ENCODE data around the gene FAM163B.

The FAM163B gene

GRCh38 chr9:133531293-133531692, 77.9 kb downstream of the FAM163B start:
- Histone ChIP-seq H3K9ac (ENCODE audit: low read depth, low read length) (no peak overlapping the region), H3K4me1 (ENCODE audit: control insufficient read depth, insufficient read depth, low read length) (no peaks in the 10 kb centered on the region), H3K27me3 (ENCODE audit: control insufficient read depth, insufficient read depth, low read length) (peaks cover 3% of the 10 kb centered on the region), H3K36me3 (ENCODE audit: control insufficient read depth, insufficient read depth, low read length) (no peaks in the 10 kb centered on the region), H3K9me3 (ENCODE audit: control insufficient read depth, insufficient read depth, low read length) (no peaks in the 10 kb centered on the region), H3K4me3 (ENCODE audit: low read depth, low read length) (no peak overlapping the region)

GRCh38 chr9:133529874-133530273, 79.3 kb downstream of the FAM163B start:
- H3K9ac ChIP-seq (ENCODE audit: low read depth, low read length), result no peak overlapping the region
- H3K27me3 ChIP-seq (ENCODE audit: control insufficient read depth, insufficient read depth, low read length), result no peaks in the 10 kb centered on the region
- no peaks in the 10 kb centered on the region for H3K36me3 ChIP-seq (ENCODE audit: control insufficient read depth, insufficient read depth, low read length)
- no peaks in the 10 kb centered on the region for H3K9me3 ChIP-seq (ENCODE audit: control insufficient read depth, insufficient read depth, low read length)
- no peaks in the 10 kb centered on the region for H3K4me1 ChIP-seq (ENCODE audit: control insufficient read depth, insufficient read depth, low read length)
- no peak overlapping the region for H3K4me3 ChIP-seq (ENCODE audit: low read depth, low read length)

GRCh38 chr9:133529457-133529856, 79.7 kb downstream of the FAM163B start:
- no peak overlapping the region for H3K9ac ChIP-seq (ENCODE audit: low read depth, low read length)
- H3K4me1 ChIP-seq (ENCODE audit: control insufficient read depth, insufficient read depth, low read length), result no peaks in the 10 kb centered on the region
- H3K4me3 ChIP-seq (ENCODE audit: low read depth, low read length), result no peak overlapping the region
- no peaks in the 10 kb centered on the region for H3K27me3 ChIP-seq (ENCODE audit: control insufficient read depth, insufficient read depth, low read length)
- no peaks in the 10 kb centered on the region for H3K9me3 ChIP-seq (ENCODE audit: control insufficient read depth, insufficient read depth, low read length)
- no peaks in the 10 kb centered on the region for H3K36me3 ChIP-seq (ENCODE audit: control insufficient read depth, insufficient read depth, low read length)

GRCh38 chr9:133528876-133529241, 80.3 kb downstream of the FAM163B start:
- Histone ChIP-seq H3K9me3 (ENCODE audit: control insufficient read depth, insufficient read depth, low read length) (no peaks in the 10 kb centered on the region), H3K27me3 (ENCODE audit: control insufficient read depth, insufficient read depth, low read length) (no peaks in the 10 kb centered on the region), H3K9ac (ENCODE audit: low read depth, low read length) (no peak overlapping the region)

GRCh38 chr9:133528001-133528875, 81.0 kb downstream of the FAM163B start:
- H3K4me1 ChIP-seq (ENCODE audit: control insufficient read depth, insufficient read depth, low read length), result no peaks in the 10 kb centered on the region
- no peaks in the 10 kb centered on the region for H3K36me3 ChIP-seq (ENCODE audit: control insufficient read depth, insufficient read depth, low read length)
- H3K9me3 ChIP-seq (ENCODE audit: control insufficient read depth, insufficient read depth, low read length), result no peaks in the 10 kb centered on the region
- no peak overlapping the region for H3K9ac ChIP-seq (ENCODE audit: low read depth, low read length)
- no peak overlapping the region for H3K4me3 ChIP-seq (ENCODE audit: low read depth, low read length)
- H3K27me3 ChIP-seq (ENCODE audit: control insufficient read depth, insufficient read depth, low read length), result no peaks in the 10 kb centered on the region

More at GRCh38 chr9:133528876-133529241, 80.3 kb downstream of the FAM163B start:
- H3K36me3 ChIP-seq (ENCODE audit: control insufficient read depth, insufficient read depth, low read length), result no peaks in the 10 kb centered on the region
- H3K4me1 ChIP-seq (ENCODE audit: control insufficient read depth, insufficient read depth, low read length), result no peaks in the 10 kb centered on the region
- H3K4me3 ChIP-seq (ENCODE audit: low read depth, low read length), result no peak overlapping the region

GRCh38 chr9:133527444-133527920, 81.7 kb downstream of the FAM163B start:
- no peaks in the 10 kb centered on the region for H3K9me3 ChIP-seq (ENCODE audit: control insufficient read depth, insufficient read depth, low read length)
- H3K27me3 ChIP-seq (ENCODE audit: control insufficient read depth, insufficient read depth, low read length), result no peaks in the 10 kb centered on the region
- H3K4me3 ChIP-seq (ENCODE audit: low read depth, low read length), result no peak overlapping the region
- H3K9ac ChIP-seq (ENCODE audit: low read depth, low read length), result no peak overlapping the region
- H3K36me3 ChIP-seq (ENCODE audit: control insufficient read depth, insufficient read depth, low read length), result no peaks in the 10 kb centered on the region
- H3K4me1 ChIP-seq (ENCODE audit: control insufficient read depth, insufficient read depth, low read length), result no peaks in the 10 kb centered on the region
